ENCODE measurements around the gene RCOR2.

GRCh38 chr11:63883791-63884190 is 33.2 kb downstream of the RCOR2 start:
- TF ChIP-seq CTCF (IDR thresholded peaks at IDR 0.05; ENCODE audit: insufficient read depth, low read depth, low read length) (no peak), EZH2 (IDR thresholded peaks at IDR 0.05; ENCODE audit: insufficient read depth, low read length) (no peak)

Measured in astrocyte (in vitro differentiated cells and primary cell).